ENCODE data around the gene KRTAP10-1. TPM values are rescaled to one million over a fixed set of nuclear protein-coding genes. Genes with fewer than 3 reads are reported as not detected.

KRTAP10-1 gene
- total RNA-seq, 2 donors from 2014 or later = not detected

GRCh38 chr21:44515359-44516165 lies 24.4 kb downstream of the KRTAP10-1 start:
- DNase-seq = no peak
- H3K9ac ChIP-seq (ENCODE audit: low read depth in 2 of 2, low read length in 2 of 2) = no peak overlapping the region
- intact Hi-C loops (cut with DNase I) = no loop called here

GRCh38 chr21:44514746-44515358 lies 25.1 kb downstream of the KRTAP10-1 start:
- Histone ChIP-seq H3K27ac (no peak overlapping the region), H3K9me3 (no peaks in the 10 kb centered on the region), H3K9ac (ENCODE audit: low read depth in 2 of 2, low read length in 2 of 2) (no peak overlapping the region), H3K36me3 (no peaks in the 10 kb centered on the region), H3K4me1 (no peaks in the 10 kb centered on the region), H3K4me3 (no peak overlapping the region), H3K27me3 (no peaks in the 10 kb centered on the region)
- intact Hi-C loops (cut with DNase I) = no loop called here
- TF ChIP-seq CTCF (IDR thresholded peaks at IDR 0.05) = no peak
- DNase-seq = no peak

More at GRCh38 chr21:44515359-44516165, 24.4 kb downstream of the KRTAP10-1 start:
- Histone ChIP-seq H3K4me1 (no peaks in the 10 kb centered on the region), H3K27ac (no peak overlapping the region), H3K4me3 (no peak overlapping the region), H3K27me3 (no peaks in the 10 kb centered on the region), H3K9me3 (no peaks in the 10 kb centered on the region), H3K36me3 (no peaks in the 10 kb centered on the region)
- no peak for TF ChIP-seq CTCF (IDR thresholded peaks at IDR 0.05)

- no peaks in the 10 kb centered on the region for H3K36me3 ChIP-seq
- H3K27ac ChIP-seq = no peak overlapping the region
- H3K27me3 ChIP-seq = no peaks in the 10 kb centered on the region
- no peaks in the 10 kb centered on the region for H3K9me3 ChIP-seq
- TF ChIP-seq CTCF (IDR thresholded peaks at IDR 0.05) = no peak
- H3K4me1 ChIP-seq = no peaks in the 10 kb centered on the region
- H3K4me3 ChIP-seq = no peak overlapping the region
- H3K9ac ChIP-seq (ENCODE audit: low read depth in 2 of 2, low read length in 2 of 2) = no peak overlapping the region
- no peak for DNase-seq
- intact Hi-C loops (cut with DNase I) = no loop called here
Observed at GRCh38 chr21:44514218-44514520, 25.8 kb downstream of the KRTAP10-1 start.

GRCh38 chr21:44513389-44514217 lies 26.4 kb downstream of the KRTAP10-1 start:
- no peaks in the 10 kb centered on the region for H3K9me3 ChIP-seq
- no peak overlapping the region for H3K4me3 ChIP-seq
- intact Hi-C loops (cut with DNase I) = no loop called here
- no peak overlapping the region for H3K9ac ChIP-seq (ENCODE audit: low read depth in 2 of 2, low read length in 2 of 2)
- H3K27me3 ChIP-seq = no peaks in the 10 kb centered on the region
- no peak for DNase-seq
- no peaks in the 10 kb centered on the region for H3K4me1 ChIP-seq
- H3K27ac ChIP-seq = no peak overlapping the region
- TF ChIP-seq CTCF (IDR thresholded peaks at IDR 0.05) = no peak
- H3K36me3 ChIP-seq = no peaks in the 10 kb centered on the region

- Histone ChIP-seq H3K4me3 (no peak overlapping the region), H3K27ac (no peak overlapping the region), H3K36me3 (no peaks in the 10 kb centered on the region), H3K27me3 (no peaks in the 10 kb centered on the region), H3K4me1 (no peaks in the 10 kb centered on the region), H3K9ac (ENCODE audit: low read depth in 2 of 2, low read length in 2 of 2) (no peak overlapping the region), H3K9me3 (no peaks in the 10 kb centered on the region)
- no peak for TF ChIP-seq CTCF (IDR thresholded peaks at IDR 0.05)
- no peak for DNase-seq
- intact Hi-C loops (cut with DNase I) = no loop called here
Observed at GRCh38 chr21:44512496-44513388, 27.3 kb downstream of the KRTAP10-1 start.

Data from colonic mucosa (tissue), 4 donors.